ENCODE measurements around the gene PCNX3.

Gene PCNX3

DNA sequence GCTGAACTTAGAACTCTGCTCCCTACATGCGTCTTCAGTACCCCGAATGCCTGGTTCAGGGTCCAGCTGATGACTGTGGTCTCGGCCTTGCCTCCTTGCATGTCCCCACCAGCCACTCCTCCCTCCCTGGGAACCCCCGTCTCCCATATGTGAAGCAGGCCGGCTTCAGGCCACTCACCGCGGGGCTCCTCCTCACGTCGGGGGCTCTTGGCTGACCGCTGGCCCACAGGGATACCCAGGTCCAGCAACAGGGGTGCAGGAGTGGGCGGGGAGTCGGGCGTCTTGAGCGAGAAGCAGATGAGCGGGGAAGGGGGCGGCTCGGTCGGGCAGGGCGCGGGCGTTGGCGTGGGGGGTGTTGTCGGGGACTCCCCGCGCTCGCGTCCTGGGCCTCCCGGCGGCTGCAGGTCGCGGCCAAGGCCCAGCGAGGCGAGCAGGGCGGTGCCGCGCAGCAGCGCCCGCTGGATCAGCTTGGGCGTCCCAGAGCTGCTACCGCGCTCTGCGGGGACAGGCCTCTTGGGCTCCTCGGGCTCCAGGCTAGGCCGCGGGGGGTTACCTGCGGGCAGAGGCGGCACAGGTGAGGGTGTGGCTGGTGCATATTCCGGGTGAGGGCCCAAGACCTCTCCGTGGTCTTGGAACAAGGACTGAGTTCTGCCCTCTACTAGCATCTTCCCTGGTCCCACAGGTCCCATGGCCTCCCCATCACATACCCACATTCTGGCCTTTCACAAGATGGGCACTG lies 16.2 kb upstream of the PCNX3 start:
- no peak for DNase-seq

DNA sequence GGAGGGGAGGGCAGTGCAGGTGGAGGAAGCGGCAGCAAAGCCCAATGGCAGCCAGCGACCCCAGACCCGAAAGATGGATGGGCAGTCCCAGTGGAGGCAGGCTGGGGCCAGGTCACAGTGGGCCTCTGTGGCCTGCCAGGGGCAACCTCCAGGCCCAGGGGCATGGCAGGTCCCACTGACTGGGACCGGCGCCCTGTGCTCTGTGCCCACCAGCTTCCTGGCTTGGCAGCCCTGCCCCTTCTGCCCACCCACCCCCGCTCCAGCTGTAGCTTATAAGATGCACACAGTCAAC lies 15.7 kb upstream of the PCNX3 start:
- no peak for DNase-seq

DNA sequence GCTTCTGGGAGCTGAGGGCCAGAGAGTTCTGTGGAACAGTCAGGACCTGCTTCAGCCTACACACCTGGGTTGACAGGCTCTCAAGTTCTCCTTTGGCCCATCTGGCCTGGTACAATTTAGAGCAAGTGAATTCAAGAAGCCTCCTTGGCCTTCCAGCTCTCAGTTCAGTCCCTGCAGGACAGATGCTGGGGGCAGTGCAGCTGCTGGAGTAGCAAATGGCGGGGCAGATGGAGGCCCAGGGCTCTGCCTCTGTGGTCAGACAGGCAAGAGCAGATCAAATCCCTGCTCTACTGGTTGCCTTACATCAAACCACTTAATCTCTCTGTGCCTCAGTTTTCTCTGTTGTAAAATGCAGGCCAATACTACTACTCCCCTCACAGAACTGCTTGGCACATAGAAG lies 11.3 kb upstream of the PCNX3 start:
- DNase-seq, result no peak

DNA sequence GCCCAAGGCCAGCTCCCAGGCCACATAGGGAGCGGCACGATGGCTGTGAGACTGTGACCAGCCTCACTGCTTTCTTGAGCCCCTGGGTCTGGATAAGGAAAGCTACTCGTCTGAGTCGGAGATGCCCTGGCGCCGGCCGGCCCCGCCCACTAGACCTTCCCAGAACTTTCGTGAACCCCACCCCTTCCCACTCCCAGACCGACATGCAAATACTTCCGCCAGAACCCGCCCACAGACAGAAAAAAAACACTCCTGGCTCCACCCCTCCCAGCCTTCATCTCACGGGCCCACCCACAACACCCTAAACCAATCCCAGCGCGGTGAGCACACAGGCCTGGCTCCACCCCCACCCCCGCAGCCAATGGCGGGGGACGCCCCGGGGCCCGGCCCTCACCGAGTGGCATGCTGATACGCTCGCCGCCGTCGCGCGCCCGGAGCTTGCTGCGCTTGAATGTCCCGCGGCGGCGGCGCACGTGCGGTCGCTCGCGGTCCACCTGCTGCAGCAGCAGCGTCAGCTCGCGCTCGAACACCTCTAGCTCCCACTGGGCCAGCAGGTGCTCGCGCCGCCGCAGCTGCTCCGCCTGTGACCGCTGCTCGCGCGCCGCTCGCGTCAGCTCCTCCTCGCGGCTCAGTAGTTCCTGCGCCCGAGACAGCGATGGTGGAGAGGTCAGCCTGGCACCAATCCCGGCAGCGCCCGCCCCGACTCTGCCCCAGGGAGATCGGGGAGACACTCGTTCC lies 8.5 kb upstream of the PCNX3 start:
- no peak for DNase-seq

DNA sequence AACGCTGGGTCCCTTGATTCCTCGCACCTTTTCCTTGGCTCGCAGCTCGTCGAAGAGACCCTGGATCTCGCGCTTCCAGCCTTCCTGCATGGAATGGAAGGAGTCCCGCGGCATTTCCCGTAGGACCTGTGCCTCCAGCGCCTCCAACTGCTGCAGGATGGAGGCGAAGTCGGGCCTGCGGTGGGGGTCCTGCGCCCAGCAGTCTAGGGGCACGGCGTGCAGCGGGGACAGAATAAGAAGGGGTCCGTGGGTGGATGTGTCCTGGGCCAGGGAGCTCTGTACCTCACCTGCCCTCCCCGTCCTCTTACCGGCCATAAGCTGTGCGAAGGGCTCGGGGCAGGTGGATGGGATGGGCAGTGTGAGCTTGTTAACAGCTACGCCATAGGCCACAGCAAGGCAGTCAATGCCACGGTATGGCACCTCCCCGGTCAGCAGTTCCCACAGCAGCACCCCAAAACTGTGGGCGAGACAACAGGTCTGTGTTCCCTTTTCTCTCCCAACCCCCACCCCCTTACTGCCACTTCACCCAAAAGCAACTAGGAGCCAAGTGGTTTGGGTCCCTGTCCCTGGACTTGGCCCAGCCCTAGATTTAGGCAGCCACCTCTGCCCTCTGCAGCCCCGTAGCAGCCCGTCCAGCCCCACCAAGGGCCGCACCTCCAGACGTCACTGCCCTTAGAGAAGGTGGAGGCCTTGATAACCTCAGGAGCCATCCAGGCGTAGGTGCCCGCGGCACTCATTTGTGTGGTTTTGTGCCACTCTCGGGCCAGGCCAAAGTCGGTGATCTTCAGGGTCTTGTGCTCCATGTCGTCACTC lies 7.8 kb upstream of the PCNX3 start:
- no peak for DNase-seq

DNA sequence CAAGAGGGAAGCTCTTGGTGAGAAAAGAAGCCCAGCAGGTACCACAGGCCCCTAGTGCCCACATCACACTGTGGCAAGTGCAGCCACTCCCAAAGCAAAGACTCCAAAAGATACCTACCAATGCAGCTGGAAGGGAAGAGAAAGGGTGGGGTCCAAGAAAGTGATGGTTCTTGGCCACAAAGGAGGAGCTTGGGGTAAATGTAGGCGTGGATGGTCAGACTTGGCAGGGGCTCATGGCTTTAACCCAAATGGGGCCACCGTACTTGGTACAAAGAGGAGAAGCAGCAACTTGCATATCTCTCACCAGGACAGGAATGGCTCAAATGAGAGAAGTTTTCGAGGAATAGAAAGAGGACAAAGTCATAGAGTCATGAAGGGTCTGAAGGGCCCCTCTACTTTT lies 6.3 kb upstream of the PCNX3 start:
- DNase-seq, result no peak

DNA sequence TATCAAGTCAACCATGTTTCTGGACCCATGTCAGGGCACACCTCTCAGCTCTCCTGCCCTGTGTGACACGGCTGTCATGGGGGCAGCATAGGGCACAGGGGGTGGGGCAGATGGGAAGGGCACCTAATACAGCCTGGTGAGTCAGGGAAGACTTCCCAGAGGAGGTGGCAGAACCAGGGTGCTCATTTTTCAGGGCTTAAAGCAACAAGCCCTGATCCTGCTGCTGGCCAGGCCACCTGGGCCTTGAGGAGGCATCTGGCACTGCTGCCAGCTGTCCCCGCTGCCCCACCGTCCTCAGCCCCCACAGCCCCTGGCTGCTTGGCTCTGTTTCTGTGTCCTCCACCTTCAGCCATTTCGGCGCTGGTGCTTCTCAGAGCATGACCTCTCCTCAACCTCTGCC lies 5.9 kb upstream of the PCNX3 start:
- DNase-seq, result no peak

DNA sequence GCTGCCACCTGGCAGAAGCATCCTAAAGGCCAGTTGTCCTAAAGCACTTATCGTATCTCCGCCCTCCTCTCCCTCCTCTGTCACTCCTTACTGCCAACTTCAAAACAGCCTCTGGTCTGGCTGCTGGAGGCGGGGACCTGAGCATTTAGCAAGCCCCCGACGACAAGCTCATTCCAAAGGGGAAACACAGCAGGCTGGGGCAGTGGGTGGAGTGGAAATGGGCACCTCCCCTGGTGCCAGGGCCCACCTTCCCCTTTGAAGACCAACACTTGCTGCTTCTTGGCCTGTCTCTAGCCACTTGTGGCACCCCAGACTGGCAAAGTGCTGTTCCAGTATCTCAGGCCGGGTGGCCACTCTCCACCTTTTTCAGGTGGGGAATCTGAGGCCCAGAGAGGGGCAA lies 5.2 kb upstream of the PCNX3 start:
- DNase-seq, result no peak

DNA sequence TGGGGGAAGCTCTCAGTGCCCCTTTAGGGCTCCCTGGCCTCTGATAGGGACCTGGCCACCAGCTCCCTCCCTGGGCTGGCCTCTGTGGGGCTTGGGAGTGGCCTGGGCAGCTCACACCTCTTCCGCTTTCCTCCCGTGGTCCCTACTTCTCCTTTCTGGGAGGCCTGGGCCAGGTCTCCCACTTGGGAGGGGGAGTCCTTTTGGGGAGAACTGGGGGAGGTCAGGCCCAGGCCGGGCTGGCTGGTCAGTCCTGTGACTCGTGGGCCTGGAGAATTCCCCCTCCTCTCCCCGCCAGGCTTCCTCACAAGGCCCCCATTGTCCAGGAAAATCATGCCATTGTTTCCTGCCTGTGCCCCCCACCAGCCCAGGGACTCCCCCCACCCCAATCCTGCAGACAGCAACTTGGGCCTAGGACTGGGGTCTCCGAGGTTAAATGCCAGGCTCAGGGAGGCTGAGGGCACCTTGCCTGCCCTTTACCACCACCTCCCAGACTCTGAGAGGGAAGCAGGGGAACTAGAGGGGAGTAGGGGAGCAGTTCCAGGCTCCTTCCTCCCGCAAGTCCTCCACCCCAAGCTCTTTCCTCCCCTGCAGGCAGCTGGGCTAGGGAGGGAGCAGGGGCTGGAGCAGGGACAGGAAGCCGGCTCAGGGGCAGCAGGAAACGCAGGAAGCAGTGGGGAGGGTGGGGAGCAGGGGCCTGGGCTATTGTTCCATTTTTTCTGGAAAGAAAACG lies 4.4 kb upstream of the PCNX3 start:
- no peak for DNase-seq

DNA sequence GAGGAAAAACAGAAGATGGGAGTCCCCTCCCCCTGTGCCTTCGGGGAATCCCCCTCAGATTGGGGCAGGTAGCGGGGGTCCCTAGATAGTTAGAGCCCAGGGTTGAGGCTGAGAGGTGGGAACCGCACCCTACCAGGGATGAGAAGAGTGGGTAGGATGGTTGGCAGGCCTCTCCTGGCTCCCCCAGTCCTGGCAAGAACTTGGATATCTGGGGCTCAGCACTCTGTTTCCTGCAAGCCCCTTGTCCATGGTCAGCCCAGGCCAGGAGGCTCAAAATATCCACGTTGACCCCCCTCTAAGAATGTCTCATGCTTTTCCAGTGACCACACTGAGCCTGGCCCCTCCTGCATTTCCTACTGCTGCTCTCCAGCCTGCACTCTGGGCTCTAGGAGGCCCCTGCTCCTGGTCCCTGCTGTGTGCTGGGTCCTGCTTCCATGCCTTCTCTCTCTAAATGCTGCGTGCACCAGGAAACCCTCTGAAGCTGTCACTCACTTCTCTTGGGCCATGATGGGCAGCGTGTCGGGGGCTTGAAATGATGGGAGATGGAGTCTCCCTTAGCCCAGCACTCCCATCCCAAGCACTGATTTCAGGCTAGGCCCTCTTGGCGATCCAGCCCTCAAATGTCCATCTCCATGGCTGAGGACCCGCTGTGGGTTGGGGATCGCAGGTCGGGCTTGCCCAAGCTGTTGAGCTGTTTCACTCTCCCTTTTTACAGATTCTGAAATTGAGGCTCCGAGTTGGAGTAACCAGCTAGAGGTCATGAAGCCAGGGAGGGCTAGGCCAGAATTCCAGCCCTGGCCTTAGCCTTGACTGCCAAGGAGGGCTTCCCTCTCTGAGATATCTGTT lies 3.6 kb upstream of the PCNX3 start:
- DNase-seq, result no peak

DNA sequence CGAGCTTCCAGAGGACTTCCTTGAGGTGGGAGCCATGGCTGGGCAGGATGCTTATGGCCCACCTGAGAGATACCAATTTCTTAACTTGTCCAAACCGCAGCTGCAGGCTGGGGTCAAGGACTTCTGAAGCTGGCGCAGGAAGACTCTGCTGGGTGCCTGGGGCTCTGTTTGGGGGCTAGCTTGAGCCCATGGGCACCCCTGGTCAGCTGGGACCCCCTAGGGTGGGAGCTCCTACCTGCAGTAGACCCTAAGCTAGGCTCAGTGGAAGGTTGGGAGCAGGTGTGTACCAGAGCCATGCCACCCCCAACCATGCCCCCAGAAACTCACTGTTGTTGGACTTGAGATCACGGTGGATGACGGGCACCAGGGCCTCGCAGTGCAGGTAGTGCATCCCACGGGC lies 2.9 kb upstream of the PCNX3 start:
- DNase-seq, result no peak

DNA sequence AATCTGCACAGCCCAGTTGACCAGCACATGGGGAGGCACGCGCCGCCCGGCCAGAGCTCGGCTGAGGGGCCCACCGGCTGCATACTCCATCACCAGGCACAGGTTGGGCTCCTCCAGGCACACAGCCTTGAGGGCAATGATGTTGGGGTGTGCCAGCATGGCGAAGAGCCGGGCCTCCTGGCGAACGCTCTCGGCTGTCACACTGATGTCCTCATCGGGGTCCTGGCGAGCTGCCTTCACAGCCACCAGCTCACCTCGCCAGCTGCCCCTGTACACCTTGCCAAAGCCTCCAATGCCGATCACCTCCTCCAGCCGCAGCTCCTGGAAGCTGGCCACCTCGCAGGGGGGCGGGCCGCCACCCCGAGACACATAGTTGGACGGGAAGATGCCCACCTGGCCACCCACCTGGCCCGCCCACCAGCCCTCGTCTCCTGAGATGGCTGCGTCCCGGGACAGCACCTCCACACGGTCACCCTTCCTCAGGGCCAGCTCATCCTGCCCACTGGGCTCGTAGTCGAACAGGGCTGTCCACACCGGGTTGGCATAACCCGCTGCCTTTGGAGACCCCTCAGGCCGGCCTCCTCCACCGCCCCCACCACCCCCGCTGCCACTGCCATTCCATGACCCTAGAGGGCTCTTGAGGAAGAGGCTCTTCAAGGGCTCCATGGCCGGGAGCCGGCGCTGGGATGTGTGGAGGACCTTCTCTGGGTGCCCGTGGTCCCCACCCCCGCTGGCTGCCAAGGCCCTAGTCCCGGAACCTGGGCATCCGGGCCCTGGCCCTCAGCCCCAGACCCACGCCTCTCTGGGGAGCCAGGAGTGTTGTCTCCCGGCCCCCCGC lies 2.3 kb upstream of the PCNX3 start:
- DNase-seq, result no peak

DNA sequence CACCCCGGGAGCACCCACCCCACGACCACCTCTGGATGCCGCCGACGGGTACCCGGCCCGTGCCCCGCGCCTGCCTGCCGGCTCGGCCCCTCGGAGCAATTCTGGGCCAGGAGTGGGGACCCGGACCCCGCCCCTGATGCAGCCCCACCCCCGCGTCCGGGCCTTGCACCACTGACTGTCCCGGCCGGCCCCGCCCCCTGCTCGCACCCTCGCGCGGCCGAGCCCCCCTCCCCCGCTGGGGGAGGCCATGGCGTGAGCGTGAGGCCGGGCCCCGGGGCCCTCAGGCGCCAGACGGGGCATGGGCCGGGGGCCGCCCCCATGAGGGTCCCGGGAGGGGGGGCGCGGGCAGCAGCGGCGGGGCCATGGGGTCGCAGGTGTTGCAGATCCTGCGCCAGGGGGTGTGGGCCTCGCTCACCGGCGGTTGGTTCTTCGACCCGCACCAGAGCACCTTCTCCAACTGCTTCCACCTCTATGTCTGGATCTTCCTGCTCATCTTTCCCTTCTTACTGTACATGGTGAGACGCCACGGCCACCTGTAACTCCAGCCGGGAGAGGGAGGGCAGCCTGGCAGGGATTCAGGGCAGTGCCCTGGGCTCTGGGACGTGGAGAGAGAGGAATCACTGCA lies 486 bp downstream of the PCNX3 start:
- DNase-seq, result no peak

DNA sequence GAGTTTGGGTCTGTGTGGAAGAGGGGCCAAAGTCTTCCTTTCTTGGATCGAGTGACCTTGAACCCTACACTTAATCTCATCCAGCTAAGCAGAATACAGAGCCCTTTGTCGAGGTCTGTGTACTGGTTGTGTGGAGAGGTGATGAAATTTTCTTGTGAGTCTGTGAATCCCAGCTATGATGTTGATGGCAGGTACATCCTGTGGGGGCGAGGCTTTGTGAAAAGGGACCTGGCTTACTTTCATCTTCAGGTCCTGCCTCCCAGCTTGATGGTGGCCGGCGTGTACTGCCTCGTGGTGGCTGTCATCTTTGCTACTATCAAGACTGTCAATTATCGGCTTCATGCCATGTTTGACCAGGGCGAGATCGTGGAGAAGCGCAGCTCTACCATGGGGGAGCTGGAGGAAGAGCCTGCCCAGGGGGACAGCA lies 1.0 kb downstream of the PCNX3 start:
- DNase-seq, result no peak

DNA sequence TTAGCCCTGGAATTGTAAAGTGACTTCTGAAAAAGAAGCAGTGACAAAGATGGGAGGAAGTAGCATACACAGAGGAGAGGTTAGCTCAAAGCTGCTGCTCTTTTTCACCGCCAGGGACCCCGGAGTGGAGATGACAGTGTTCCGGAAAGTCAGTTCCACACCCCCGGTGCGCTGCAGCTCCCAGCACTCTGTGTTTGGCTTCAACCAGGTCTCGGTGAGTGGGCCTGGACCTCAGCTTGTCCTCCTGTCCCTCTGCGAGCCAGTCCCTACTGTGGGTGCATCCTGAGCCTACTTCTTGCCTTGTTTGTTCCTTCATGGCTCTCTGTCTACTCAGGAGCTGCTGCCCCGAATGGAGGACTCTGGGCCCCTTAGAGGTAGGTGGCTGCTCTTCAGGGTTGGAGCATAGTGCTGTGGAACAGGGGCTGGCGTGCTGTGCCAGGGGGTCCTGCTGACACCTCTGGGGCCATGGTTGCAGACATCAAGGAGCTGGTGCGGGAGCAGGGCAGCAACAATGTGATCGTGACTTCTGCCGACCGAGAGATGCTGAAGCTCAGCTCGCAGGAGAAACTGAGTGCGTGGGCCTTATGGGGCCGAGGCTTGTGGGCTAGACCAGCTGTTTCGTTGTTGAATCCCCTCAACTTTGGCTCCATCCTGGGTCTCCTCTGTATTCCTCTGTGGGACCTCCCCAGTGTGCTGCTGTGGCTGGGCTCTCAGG lies 1.7 kb downstream of the PCNX3 start:
- DNase-seq, result no peak

DNA sequence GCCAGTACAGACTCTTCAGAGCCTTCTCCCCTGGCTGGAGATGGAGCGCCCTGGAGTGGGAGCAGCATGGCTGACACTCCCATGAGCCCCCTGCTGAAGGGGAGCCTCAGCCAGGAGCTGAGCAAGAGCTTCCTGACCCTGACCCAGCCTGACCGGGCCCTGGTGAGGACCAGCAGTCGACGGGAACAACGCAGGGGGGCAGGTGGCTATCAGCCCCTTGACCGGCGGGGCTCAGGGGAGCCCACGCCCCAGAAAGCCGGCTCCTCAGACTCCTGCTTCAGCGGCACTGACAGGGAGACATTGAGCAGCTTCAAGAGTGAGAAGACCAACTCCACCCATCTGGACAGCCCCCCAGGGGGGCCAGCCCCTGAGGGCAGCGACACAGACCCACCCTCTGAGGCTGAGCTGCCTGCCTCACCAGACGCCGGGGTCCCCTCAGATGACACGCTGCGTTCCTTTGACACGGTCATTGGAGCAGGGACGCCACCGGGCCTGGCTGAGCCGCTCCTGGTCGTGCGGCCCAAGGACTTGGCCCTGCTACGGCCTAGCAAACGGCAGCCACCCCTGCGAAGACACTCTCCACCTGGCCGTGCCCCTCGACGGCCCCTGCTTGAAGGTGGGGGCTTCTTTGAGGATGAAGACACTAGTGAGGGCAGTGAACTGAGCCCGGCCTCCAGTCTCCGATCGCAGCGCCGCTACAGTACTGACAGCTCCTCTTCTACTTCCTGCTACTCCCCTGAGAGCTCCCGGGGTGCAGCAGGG lies 2.6 kb downstream of the PCNX3 start:
- DNase-seq, result no peak

DNA sequence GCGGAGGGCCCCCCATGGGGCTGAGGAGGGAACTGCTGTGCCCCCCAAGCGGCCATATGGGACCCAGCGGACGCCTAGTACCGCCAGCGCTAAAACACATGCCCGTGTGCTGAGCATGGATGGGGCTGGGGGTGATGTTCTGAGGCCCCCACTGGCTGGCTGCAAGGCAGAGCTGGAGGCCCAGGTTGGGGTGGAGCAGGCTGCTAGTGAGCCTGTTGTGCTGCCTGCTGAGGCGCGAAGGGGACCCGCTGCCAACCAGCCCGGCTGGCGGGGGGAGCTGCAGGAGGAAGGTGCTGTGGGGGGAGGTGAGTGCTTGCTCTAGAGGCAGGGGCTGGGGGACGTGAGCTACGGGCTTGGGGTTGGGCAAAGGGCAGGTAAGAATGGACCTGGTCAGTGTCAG lies 3.2 kb downstream of the PCNX3 start:
- no peak for DNase-seq

DNA sequence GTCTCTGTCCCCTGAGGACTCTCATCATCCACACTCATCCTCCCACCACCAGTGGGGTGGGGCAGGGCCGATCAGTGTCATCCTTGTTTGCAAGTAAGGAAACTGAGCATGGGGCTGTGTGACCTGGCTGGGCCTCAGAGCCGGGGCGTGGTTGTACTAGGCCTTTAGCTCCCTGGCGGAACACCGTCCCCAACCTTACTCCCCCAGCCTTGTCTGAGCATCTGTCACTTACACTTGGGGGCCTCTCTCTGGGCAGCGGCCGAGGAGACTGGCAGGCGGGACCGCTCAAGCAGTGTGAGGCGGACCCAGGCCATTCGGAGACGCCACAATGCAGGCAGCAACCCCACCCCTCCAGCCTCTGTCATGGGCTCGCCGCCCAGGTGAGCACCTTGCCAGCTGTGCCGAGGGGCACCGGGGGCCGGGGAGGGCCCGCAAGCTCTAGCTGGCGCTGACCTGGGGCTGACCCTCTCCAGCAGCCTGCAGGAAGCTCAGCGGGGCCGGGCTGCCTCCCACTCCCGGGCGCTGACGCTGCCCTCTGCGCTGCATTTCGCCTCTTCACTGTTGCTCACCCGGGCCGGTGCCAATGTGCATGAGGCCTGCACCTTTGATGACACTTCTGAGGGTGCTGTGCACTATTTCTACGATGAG lies 3.8 kb downstream of the PCNX3 start:
- DNase-seq, result no peak

DNA sequence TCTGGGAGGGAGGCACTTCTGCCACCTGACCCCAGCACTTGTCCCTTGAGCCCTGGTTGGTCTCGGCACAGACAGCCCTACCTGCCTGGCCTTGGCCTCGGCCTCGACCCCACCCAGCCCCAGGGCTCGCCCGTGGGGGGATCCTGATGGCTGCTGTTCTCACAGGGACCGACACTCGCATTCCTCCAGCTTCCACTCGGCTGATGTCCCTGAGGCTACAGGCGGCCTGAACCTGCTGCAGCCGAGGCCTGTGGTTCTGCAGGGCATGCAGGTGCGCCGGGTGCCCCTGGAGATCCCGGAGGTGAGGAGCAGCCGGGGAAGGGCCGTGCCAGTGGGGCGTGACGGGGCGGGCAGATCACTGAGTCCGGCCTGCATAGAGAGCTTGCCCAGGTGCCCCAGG lies 5.1 kb downstream of the PCNX3 start:
- no peak for DNase-seq

Data from CD4-positive, alpha-beta T cell treated with Interleukin-21 for 1 hour (primary cell).